ENCODE results near the gene DCP2. TPM values are rescaled to one million over a fixed set of nuclear protein-coding genes. Genes with fewer than 3 reads are reported as not detected.

Gene DCP2
- total RNA-seq, 1 donor from 2014 or later: 58.2 TPM

GRCh38 chr5:112974901-112975300 is 1.7 kb upstream of the DCP2 start:
- TF ChIP-seq CTCF (IDR thresholded peaks at IDR 0.05) (no peak), POLR2A (IDR thresholded peaks at IDR 0.05) (no peak), POLR2AphosphoS5 (IDR thresholded peaks at IDR 0.05; ENCODE audit: insufficient read depth in 1 of 2, low read depth in 1 of 2) (no peak)
- Histone ChIP-seq H3K9me3 (no peaks in the 10 kb centered on the region), H3K36me3 (no peaks in the 10 kb centered on the region), H3K4me1 (peaks cover 29% of the 10 kb centered on the region), H3K27ac (no peak overlapping the region), H3K27me3 (no peaks in the 10 kb centered on the region), H3K4me3 (no peak overlapping the region)
- intact Hi-C loops (cut with DNase I): no loop called here
- DNase-seq (ENCODE audit: extremely low spot score in 2 of 2): no peak

- no peaks in the 10 kb centered on the region for H3K27me3 ChIP-seq
- H3K27ac ChIP-seq: peak overlapping the region; percentile 95
- no peak for DNase-seq (ENCODE audit: extremely low spot score in 2 of 2)
- H3K4me3 ChIP-seq: peak overlapping the region; percentile 74 to 98
- TF ChIP-seq POLR2AphosphoS5 (IDR thresholded peaks at IDR 0.05; ENCODE audit: insufficient read depth in 1 of 2, low read depth in 1 of 2): no peak
- TF ChIP-seq POLR2A (IDR thresholded peaks at IDR 0.05): no peak
- no peak for TF ChIP-seq CTCF (IDR thresholded peaks at IDR 0.05)
- intact Hi-C loops (cut with DNase I): no loop called here
- no peaks in the 10 kb centered on the region for H3K9me3 ChIP-seq
- peaks cover 39% of the 10 kb centered on the region for H3K4me1 ChIP-seq
- no peaks in the 10 kb centered on the region for H3K36me3 ChIP-seq
Observed at GRCh38 chr5:112975721-112976431, 722 bp upstream of the DCP2 start.

- H3K9me3 ChIP-seq: no peaks in the 10 kb centered on the region
- no peaks in the 10 kb centered on the region for H3K27me3 ChIP-seq
- peak overlapping the region; percentile 95 for H3K27ac ChIP-seq
- H3K4me3 ChIP-seq: peak overlapping the region; percentile 74 to 98
- DNase-seq (ENCODE audit: extremely low spot score in 2 of 2): no peak
- no peak for TF ChIP-seq POLR2AphosphoS5 (IDR thresholded peaks at IDR 0.05; ENCODE audit: insufficient read depth in 1 of 2, low read depth in 1 of 2)
- TF ChIP-seq CTCF (IDR thresholded peaks at IDR 0.05): no peak
- TF ChIP-seq POLR2A (IDR thresholded peaks at IDR 0.05): no peak
- H3K36me3 ChIP-seq: no peaks in the 10 kb centered on the region
- intact Hi-C loops (cut with DNase I): no loop called here
- H3K4me1 ChIP-seq: peaks cover 51% of the 10 kb centered on the region
Observed at GRCh38 chr5:112977440-112977861, 853 bp downstream of the DCP2 start.

- no peaks in the 10 kb centered on the region for H3K36me3 ChIP-seq
- H3K4me1 ChIP-seq: peaks cover 51% of the 10 kb centered on the region
- H3K27ac ChIP-seq: no peak overlapping the region
- DNase-seq (ENCODE audit: extremely low spot score in 2 of 2): no peak
- no peaks in the 10 kb centered on the region for H3K9me3 ChIP-seq
- H3K27me3 ChIP-seq: no peaks in the 10 kb centered on the region
- peak overlapping the region in 1 of 2 donors; percentile 98 for H3K4me3 ChIP-seq
- TF ChIP-seq POLR2AphosphoS5 (IDR thresholded peaks at IDR 0.05; ENCODE audit: insufficient read depth in 1 of 2, low read depth in 1 of 2) (no peak), POLR2A (IDR thresholded peaks at IDR 0.05) (no peak), CTCF (IDR thresholded peaks at IDR 0.05) (no peak)
- intact Hi-C loops (cut with DNase I): no loop called here
Observed at GRCh38 chr5:112978836-112979235, 2.2 kb downstream of the DCP2 start.

- no peak for TF ChIP-seq CTCF (IDR thresholded peaks at IDR 0.05)
- TF ChIP-seq POLR2AphosphoS5 (IDR thresholded peaks at IDR 0.05; ENCODE audit: insufficient read depth in 1 of 2, low read depth in 1 of 2): no peak
- H3K27ac ChIP-seq: no peak overlapping the region
- no peaks in the 10 kb centered on the region for H3K36me3 ChIP-seq
- H3K4me1 ChIP-seq: peaks cover 51% of the 10 kb centered on the region
- no peak for DNase-seq (ENCODE audit: extremely low spot score in 2 of 2)
- intact Hi-C loops (cut with DNase I): no loop called here
- no peaks in the 10 kb centered on the region for H3K9me3 ChIP-seq
- no peak overlapping the region for H3K4me3 ChIP-seq
- H3K27me3 ChIP-seq: no peaks in the 10 kb centered on the region
Observed at GRCh38 chr5:112979723-112980122, 3.1 kb downstream of the DCP2 start.

All from vagina (tissue), 2 donors.